ENCODE results near the gene CRTC3.
"Not testable (repeated sequence)": the region's sequence is repeated elsewhere in the genome, so short reads cannot be mapped to it uniquely, and the experiment has no call there.

The CRTC3 gene

DNA sequence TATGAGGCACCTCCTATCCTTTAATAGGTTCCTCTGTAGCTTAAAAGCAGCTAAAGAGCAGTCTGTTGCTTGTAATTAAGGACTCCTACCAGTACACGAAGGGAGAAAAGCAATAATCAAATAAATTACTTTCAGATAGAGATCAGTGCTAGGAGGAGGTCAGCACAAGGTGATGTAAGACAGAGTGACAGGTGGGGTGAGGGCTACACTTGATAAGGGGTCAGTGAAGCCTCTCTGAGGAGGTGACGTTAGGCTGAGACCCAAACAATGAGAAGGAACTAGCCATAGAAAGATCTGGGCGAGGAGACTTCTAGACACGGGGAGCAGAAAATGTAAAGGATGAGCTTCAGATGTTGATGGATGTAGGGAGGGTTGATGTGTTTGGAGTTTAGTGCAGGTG, 129.8 kb downstream of the CRTC3 start:
- no peak for DNase-seq

- DNase-seq = peak; percentile 52
Observed at GRCh38 chr15:90660195-90660998, 130.7 kb downstream of the CRTC3 start.

- not testable (repeated sequence) for DNase-seq
Observed at GRCh38 chr15:90660999-90661330, 131.2 kb downstream of the CRTC3 start.

DNA sequence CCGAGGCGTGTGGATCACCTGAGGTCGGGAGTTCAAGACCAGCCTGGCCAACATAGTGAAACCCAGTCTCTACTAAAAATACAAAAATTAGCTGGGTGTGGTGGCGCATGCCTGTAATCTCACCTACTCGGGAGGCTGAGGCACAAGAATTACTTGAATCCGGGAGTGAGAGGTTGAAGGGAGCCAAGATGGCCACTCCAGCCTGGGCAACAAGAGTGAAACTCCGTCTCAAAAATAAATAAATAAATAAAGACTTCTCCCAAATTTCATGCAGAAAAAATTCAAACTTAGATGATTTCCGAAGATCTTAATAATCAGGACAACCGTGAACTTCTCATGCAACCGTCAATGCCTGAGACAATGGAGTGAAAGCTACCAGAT, 134.3 kb downstream of the CRTC3 start:
- DNase-seq = not testable (repeated sequence)

GRCh38 chr15:90664650-90665287, 135.0 kb downstream of the CRTC3 start:
- peak; percentile 83 for DNase-seq

GRCh38 chr15:90665288-90666134, 135.8 kb downstream of the CRTC3 start:
- DNase-seq = peak; percentile 82

GRCh38 chr15:90666135-90666909, 136.6 kb downstream of the CRTC3 start:
- no peak for DNase-seq

GRCh38 chr15:90667073-90667754, 137.5 kb downstream of the CRTC3 start:
- DNase-seq = no peak

DNA sequence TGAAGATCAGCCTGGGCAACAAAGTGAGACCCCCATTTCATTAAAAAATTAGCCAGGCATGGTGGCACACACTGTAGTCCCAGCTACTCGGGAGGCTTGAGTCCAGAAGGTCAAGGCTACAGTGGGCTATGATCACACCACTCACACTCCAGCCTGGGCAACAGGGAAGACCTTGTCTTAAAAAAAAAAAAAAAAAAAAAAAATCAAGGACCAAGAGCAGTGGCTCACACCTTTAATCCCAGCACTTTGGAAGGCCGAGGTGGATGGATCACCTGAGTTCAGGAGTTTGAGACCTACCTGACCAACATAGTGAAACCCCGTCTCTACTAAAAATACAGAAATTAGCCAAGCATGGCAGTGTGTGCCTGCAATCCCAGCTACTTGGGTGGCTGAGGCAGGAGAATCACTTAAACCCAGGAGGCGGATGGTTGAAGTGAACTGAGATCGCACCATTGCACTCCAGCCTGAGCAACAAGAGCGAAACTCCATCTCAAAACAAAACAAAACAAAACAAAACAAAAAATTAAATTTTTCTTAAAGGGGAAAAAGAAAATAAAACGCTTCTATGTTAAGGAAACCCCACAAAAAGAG, 138.1 kb downstream of the CRTC3 start:
- DNase-seq = not testable (repeated sequence)

GRCh38 chr15:90670631-90671030, 140.9 kb downstream of the CRTC3 start:
- DNase-seq = not testable (repeated sequence)

DNA sequence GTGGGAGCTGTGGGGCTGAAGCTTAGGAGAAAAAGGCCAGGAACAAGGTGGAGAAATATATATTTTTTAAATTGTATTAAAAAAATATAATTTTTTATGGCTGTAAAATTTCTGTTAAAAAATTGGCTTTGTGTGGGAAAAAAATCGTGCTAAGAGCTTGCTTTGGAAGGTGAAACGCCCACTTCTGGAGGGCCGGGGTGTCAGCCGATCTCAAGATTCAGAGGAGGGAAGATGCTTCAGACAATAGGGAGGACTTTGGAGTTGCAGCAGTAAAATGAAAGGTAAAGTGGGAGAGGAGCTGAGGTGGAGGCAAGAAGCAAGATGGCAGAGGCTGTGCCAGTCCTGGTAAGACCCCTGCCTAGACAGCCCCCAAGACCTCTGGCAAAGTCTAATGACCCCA, 141.5 kb downstream of the CRTC3 start:
- no peak for DNase-seq

DNA sequence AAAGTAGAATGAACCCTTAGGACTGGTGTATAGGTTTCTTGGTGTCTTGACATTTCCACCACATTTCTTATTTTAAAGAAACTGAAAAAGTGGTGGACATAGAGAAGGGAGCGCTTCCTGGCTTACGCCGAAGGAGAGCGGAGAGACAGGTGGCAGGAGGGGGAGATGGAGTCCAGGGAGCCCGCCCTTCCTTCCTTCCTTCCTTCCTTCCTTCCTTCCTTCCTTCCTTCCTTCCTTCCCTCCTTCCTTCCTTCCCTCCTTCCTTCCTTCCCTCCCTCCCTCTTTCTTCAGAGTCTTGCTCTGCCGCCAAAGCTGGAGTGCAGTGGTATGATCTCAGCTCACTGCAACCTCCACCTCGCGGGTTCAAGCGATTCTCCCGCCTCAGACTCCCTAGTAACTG, 143.6 kb downstream of the CRTC3 start:
- not testable (repeated sequence) for DNase-seq

DNA sequence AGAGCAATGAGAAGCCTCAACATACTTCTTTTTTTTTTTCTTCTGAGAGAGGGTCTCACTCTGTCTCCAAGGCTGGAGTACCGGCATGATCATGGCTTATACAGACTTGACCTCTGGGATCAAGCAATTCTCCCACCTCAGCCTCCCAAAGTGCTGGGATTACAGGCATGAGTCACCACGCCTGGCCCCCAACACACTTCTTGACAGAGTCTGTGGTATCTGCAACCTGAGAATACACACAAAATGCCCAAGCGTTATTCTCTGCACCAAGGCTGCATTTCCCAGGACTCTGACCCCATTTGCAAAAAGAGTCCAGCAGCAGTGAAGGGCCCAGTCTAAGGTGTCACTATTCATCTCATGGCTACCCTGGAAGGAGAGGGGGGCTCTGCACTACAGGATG, 144.8 kb downstream of the CRTC3 start:
- DNase-seq = no peak

- DNase-seq = no peak
Observed at GRCh38 chr15:90675464-90675863, 145.7 kb downstream of the CRTC3 start.

GRCh38 chr15:90677807-90678790, 148.4 kb downstream of the CRTC3 start:
- no peak for DNase-seq

- no peak for DNase-seq
Observed at GRCh38 chr15:90679959-90680358, 150.2 kb downstream of the CRTC3 start.

- peak; percentile 67 for DNase-seq
Observed at GRCh38 chr15:90680371-90680935, 150.7 kb downstream of the CRTC3 start.

DNA sequence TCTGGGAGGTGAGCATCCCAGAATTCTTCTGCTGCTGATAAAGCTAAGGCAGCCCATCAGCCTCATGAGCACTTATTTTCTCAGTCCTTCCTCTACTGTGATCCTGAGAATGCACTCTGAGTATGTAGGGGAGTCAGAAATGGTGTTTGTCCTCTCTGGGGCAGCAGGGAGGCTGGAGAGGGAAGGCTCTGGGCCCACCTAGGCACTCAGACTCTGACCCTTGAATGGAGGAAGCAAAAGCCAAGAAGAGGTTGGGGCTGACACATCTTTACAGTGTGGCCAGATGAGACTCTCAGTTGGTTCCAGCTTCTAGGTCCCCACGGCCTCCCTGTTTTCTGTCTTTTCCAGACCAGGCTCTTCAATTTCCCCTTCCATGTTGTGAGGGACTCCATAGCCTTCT, 151.3 kb downstream of the CRTC3 start:
- DNase-seq = no peak

- no peak for DNase-seq
Observed at GRCh38 chr15:90681480-90681879, 151.8 kb downstream of the CRTC3 start.

- no peak for DNase-seq
Observed at GRCh38 chr15:90683371-90683770, 153.6 kb downstream of the CRTC3 start.

Measured in eye (tissue), 1 donor.